Measurements from ENCODE around the gene R3HDM4.

Gene R3HDM4

DNA sequence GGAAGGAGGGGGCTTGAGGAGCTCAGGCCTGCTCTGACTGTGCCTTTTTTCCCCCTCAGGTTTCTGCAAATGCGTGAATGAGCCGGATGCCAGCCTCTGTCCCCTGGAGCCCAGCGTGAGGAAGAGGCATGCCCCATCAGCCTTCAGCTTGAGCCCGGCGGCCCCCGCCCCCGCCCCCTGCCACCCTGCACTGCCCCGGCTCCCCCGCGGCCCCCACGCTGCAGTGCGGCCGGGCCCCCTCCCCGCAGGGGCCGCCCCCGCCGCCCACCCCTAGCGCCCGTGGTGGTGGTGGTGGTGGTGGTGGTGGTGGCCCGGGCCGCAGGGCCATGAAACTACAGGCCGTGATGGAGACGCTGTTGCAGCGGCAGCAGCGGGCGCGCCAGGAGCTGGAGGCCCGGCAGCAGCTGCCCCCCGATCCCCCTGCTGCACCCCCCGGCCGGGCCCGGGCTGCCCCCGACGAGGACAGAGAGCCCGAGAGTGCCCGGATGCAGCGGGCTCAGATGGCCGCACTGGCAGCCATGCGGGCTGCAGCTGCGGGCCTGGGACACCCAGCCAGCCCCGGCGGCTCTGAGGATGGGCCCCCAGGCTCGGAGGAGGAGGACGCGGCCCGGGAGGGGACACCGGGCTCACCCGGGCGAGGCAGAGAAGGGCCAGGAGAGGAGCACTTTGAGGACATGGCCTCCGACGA is 16.3 kb upstream of the R3HDM4 start:
- no peak for DNase-seq

DNA sequence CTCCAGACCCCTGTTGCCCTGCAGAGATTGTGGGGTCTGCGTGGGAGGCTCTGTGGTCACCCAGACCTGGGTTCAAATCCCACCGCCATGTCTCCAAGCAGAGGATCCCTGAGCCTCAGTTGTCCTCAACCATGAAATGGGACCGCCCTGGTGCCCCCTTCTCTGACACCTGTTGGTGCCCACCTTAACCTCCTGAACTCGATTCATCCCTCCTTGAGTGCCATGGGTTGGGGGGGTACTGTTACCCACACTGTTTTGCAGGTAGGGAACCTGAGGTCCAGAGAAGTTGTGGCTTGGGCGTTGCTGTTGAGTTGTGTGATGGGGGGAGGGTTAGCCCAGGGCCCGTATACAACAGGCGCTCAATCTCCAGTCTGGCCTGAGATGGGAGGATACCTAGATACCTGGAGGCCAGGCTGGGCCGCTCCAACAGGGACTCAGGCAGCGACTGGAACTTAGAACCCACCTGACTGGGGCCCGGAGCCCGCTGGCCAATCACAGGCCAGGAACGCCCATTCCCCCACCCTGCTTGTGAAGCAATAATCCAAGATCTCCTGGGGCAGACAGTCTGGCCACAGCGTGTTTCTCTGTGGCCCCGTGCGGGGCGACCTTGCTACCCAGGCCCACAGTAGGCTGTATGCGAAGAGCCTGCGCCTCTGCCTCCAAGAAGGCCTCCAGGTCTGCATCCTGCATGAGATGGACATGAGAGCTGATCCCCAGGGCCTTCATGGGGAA is 15.6 kb upstream of the R3HDM4 start:
- no peak for DNase-seq

DNA sequence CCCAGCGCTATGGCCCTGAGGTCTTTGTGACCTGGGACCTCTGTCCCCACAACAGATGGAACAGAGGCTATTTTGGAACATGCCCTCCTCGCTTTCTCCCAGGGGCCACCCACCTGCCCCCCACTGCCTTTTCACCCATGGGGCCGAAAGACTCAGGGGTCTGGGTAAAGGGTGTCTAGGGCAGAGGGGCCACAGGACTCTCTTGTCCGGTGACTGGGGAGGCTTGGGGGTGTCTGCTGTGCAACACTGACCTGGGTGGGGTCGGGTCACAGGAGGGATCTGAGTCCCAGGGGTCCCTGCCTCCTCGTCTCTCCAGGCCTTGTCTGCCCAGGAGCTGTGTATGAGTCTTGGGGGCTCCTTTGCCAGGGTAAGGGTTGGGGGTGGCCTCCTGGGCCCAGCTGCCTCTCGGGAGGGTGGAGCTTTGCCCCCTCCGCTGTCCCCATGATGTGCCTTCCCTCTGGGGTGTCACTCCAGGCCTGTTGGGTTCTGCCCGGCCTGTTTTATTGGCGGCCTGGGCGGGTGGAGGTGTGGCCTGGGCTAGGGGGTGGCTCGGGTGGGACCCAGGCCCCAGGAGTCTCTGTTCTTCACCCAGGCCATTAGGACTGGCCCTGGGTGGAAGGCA is 14.9 kb upstream of the R3HDM4 start:
- DNase-seq = no peak

DNA sequence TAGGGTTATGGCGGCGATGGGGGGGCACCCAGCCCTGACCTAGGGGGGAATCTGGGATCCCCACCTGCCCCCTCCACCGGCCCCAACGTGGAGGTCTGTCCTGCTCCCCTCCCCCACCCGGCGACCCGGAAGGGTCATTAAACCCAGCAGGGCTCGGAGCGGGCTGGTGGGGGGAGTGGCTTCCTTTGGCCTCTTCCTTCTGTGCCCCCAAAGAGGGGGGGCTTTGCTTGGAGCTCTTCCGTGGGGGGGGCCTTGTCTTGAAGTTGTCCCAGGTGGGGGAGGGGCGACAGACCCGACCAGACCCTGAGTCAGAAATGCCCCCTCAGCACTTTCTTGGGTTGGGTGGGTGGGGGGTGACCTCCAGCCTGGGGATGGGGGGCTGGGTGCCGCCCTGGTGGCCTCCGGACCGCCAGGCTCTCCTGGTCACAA is 14.3 kb upstream of the R3HDM4 start:
- no peak for DNase-seq

DNA sequence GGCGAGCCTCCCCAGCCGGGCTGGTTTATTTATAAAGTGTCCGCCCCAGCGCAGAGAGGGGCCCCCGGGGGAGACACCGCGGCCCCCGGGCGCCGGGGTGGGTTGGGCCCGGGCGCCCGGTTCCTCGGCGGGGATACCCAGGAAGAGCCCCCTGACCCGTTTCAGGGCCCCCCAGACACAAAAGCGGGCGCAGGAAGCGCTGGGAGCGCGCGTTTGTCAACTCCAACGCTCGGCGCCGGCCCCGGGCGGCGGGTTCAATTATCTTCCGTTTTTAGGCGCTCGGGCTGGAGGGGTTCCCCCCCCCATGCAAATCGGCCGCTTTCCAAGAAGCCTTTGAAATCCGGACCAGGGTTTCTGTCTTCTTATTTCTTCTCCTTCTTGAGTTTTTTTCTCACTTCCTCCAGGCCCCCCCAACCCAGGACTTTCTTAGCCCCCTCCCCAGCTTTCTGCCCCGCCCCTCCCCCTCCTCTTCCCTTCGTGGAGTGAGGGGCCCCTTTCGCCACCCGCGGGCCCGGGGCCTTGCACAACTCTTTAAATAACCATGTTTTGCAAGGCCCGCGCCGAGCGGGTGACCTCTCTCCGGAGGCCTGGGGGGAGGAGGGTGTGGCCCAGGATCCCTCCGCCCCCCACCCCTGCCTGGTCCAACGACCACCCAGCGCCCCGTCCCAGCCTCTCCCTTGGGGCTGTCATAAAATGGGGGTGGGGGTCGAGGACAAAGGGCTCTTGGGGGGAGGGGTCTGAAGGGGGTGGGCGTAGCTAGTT is 13.8 kb upstream of the R3HDM4 start:
- DNase-seq = peak; percentile 49

DNA sequence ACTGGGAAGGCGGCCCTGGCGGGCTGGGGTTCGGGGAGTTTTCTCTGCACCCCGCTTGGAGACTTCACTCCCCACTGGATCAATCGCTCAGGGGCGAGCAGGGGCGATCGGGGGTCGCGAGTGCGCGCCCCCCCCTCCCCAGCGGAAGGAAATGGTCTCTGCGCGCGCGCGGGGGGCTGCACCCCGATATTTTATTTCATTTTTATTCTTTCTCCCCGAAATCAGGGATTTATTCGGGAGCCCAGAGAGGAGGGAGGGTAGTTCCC is 13.2 kb upstream of the R3HDM4 start:
- DNase-seq = no peak

DNA sequence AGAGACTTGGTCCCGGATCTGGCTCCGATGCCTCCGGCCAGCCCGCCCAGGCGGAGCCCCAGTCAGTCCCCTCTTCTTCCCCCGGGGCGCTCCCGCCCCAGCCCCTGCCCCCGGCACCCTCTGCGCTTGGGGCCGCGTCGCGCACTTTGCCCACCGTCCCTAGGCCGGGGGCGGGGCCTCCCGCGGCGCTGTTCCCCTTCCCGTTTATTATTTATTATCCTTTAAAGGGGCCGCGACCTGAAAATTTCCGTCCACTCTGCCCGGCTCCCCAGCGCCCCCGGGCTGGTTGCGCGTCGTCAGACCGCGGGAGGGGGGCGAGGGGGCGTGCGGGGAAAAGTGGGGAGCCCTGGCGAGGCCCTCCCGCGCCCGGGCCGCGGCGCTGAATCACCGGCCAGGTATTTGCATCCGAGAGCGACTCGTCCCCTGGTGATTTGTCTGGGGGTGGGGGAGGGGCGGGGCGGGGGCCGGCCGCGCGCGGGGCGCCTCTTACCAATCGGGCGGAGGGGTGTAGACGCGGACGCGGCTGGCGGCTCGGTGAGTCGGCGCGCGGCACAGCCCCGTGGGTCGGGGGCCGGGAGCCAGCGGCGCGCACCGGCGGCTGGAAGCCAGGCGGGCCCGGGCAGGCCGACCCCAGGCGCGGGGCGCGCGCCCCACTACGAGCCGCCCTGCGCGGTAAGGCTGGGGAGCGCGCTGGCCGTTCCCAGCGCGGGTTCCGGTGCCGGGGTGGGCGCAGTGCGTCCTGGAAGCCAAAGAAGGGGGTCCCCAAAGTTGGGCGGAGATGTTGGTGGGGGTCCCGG is 12.7 kb upstream of the R3HDM4 start, which contains the start of gene ARID3A:
Gene ARID3A, plus strand, starts transcription at position 510 of the 797 bp plus-strand sequence. CDS start 3,494 bp downstream, outside the sequence.
- DNase-seq = peak; percentile 59 to 78

DNA sequence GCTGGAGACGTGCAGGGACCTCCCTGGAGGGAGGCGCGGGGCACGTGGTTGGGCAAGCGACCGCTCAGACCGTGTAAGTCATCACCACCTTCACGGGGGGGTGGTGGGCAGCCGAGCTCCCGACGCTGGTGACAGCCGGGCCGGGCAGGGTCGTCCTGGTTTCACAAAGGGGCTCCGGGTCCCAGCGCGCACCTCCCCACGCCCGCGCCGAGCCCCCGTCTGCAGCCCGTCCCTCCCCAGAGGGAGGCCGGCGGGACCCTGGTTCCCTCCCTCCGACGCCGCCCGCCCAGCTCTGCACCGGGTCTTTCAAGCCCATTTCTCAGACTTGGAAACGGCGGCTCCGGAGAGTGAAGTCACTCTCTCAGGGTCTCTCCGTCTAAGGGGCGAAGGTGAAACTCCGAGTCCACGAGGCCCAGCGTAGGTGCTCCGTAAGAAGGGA is 12.1 kb upstream of the R3HDM4 start:
- no peak for DNase-seq

DNA sequence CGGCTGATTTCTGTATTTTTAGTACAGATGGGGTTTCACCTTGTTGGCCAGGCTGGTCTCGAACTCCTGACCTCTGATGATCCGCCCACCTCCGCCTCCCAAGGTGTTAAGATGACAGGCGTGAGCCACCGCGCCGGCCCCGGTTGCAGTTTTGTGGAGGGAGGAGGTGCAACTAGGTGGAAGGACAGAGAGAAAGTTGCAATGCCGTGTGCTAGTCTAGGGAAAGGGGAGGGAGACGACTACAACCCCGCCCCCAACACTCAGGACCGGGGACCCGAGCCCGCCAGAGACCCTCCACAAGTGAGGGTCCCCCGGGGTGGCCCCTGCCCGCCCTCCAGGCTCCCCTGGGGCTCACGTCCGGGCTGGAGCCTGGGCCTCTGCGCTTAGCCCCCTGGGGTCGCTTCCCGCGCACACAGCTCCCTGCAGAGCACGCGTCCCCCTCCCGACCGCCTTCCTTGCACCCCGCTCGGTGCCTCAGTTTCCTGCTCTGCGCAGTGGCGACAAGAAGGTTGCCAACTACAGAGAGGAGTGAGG is 11.6 kb upstream of the R3HDM4 start:
- DNase-seq = peak in 1 of 2 donors; percentile 51

DNA sequence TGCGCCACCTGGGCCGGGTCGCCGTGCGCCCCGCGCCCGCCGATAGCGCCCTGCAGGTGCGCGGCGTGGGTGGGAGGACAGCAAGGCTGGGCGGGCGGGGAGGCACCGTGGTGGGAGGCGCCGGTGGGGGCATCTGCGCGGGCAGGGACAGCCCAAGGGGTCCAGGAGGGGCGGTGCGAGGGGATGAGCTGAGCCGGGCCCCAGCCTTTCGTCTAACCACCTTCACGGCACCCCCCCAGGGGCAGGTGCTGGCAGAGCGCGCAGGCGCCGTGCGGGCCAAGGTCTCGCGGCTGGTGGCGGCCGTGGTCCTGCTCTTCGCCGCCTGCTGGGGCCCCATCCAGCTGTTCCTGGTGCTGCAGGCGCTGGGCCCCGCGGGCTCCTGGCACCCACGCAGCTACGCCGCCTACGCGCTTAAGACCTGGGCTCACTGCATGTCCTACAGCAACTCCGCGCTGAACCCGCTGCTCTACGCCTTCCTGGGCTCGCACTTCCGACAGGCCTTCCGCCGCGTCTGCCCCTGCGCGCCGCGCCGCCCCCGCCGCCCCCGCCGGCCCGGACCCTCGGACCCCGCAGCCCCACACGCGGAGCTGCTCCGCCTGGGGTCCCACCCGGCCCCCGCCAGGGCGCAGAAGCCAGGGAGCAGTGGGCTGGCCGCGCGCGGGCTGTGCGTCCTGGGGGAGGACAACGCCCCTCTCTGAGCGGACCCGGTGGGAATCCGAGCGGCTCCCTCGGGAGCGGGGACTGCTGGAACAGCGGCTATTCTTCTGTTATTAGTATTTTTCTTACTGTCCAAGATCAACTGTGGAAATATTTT is 7.2 kb upstream of the R3HDM4 start:
- DNase-seq = peak; percentile 54 to 62

DNA sequence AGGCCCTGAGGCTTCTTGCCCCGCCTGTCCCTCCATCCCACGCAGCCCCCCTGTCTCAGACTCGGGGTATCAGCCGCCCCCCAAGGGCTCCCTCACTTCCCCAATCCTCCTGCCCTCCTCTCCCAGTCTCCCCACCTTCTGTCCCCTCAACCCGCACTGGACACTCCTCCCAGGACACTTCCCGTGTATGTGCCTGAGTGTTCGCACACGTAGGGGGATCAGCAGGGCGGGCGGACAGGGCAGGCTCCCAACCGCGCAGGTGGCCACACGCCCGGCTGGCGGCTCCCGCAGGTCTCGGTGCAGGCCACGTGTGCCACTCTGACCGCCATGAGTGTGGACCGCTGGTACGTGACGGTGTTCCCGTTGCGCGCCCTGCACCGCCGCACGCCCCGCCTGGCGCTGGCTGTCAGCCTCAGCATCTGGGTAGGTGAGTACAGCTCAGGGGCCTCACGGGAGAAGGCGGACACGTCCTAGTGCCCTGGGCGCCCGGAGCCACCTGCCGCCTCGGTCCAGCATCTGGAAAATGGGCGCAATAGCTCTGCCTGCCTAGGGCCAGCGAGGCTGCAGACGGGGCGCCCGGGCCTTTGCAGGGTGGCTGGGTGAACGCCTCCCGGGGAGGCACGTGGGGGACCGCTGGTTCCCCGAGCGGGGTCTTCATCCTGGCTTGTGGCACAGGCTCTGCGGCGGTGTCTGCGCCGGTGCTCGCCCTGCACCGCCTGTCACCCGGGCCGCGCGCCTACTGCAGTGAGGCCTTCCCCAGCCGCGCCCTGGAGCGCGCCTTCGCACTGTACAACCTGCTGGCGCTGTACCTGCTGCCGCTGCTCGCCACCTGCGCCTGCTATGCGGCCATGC is 6.4 kb upstream of the R3HDM4 start:
- DNase-seq = peak in 1 of 2 donors; percentile 37

DNA sequence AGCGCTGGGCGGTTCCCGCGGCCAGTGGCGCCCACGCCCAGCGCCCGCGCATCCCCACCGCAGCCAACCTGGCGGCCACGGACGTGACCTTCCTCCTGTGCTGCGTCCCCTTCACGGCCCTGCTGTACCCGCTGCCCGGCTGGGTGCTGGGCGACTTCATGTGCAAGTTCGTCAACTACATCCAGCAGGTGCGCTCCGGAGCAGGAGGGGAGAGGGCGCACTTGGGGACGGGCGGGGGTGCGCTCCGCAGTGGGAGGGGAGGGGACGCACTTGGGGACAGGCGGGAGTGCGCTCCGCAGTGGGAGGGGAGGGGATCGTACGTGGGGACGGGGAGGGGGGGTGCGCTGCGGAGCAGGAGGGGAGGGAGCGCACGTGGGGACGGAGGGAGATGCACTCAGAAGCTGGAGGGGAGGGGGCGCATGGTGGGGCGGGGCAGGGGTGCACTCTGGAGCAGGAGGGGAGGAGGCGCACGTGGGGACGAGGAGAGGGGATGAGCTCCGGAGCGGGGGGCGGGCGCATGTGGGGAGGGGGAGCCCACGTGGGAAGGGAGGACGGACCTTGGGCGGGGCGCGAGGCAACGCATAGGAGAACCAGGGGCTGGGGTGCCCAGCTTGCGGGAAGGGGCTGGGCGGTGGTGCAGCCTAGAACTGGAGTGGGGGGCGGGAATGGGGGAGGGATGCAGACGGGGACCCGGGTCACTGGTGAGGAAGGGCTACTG is 5.6 kb upstream of the R3HDM4 start:
- DNase-seq = peak in 1 of 2 donors; percentile 53

DNA sequence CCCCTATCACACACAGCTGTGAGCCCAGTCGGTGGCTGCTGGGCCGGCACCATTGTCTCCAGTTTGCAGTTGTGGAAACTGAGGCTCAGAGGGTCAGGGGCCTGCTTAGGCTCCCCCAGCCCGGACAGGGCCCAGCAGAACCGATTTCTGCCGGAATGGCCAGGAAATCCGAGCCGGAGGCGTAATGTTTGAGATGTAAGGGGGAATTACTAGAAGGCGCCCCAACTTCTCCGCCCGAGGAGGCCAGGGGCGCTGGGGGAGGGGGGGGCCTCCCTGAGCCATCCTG is 5.1 kb upstream of the R3HDM4 start:
- DNase-seq = no peak

DNA sequence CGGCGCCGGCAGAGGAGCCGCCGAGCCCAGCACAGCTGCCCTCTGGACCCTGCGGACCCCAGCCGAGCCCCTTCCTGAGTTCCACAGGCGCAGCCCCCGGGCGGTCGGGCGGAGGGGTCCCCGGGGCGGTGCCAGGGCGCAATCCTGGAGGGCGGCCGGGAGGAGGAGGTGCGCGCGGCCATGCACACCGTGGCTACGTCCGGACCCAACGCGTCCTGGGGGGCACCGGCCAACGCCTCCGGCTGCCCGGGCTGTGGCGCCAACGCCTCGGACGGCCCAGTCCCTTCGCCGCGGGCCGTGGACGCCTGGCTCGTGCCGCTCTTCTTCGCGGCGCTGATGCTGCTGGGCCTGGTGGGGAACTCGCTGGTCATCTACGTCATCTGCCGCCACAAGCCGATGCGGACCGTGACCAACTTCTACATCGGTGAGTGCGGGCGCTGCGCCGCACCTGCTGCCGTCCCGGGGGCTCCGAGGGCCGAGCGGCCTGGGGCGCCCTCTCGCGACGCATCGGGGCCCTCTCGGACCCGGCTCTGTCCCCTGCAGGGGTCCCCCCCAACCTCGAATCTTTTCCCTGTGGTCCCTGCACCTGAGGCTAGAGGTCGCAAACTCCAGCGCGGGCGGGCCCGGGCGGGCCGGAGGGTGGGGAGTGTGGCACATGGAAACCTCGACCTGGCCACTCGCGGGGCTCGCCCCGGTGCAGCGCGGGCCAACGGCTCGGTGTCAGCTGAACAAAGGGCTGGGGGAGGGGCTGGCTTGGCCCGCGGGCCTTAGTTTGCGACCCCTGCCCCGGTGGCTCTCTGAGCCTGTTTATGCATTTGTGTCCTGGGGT is 4.5 kb upstream of the R3HDM4 start, which contains the start of gene KISS1R:
Gene KISS1R, plus strand, starts transcription at position 11 of the 829 bp plus-strand sequence. Its CDS starts 170 bp downstream, at position 181.
- peak in 1 of 2 donors; percentile 41 for DNase-seq

DNA sequence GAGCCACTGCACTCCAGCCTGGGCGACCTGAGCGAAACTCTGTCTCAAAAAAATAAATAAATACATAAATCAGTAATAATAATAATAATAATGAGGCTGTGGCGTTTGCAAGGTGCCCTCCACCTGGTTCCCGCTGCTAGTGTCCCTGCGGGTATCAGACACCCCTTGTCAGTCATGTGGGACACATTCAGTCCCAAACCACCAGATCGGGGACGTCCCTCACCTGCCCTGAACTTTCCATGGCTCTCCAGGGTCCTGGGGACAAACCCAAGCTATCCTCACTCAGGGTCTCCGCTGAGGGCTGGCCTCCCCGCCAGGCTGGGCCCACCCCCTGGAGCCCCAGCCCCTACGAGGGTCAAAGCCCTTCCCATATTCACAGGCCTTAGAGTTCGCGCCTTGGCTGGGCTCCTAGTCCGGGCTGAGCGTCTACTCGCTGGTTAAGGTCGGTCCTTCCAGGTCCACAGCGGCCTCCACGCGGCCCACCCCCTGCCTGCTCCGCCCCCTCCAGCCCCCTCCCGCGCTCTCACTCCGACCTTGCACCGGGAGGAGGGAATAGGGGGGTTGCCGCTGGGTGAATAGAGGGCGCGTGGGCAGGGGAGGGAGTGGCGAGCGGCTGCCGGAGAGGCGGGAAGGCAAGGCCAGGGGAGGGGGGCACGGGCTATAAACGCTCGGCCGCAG is 3.8 kb upstream of the R3HDM4 start:
- DNase-seq = peak in 1 of 2 donors; percentile 41

DNA sequence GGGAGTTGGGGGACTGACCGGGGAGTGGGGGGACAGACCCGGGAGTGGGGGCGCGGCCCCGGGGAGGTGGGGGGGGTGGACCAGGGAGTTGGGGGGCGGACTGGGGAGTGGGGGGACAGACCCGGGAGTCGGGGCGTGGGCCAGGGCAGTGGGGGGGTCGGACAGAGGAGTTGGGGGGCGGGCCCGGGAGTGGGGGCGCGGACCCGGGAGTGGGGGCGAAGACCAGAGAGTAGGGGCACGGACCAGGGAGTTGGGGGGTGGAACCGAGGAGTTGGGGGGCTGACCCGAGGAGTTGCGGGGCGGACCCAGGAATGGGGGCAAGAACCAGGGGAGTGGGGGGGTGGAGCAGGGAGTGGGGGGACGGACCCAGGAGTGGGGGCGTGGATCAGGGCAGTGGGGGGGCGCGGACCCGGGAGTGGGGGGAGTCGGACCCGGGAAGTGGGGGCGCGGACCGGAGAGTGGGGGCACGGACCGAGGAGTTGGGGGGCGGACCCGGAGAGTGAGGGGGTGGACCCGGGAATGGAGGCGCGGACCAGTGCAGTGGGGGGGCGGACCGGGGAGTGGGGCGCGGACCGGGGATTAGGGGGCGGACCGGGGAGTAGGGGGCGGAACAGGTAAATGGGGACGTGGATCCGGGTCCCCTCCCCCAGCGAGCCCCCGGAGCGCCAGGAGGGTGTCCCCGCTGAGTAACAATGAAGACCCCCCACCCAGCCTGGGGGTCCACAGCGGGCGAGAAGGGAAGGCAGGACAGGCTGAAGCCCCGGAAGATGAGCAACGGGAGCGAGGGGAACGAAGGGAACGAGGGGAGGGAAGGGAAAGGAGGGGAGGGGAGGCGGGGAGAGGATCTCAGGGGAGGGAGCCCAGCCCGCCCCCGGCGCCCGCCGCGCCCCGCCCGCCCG is 589 bp downstream of the R3HDM4 start:
- no peak for DNase-seq
